ENCODE results near the gene ASIC2. TPM values are rescaled to one million over a fixed set of nuclear protein-coding genes. Genes with fewer than 3 reads are reported as not detected.
A peak's percentile ranks its signal among the peaks of the same experiment; 100 is the strongest.

ASIC2 gene
- total and polyA plus RNA-seq, 9 of the 15 experiments (the other 6 are each of a cell fraction or from before 2014, with no cell fraction given): not detected

DNA sequence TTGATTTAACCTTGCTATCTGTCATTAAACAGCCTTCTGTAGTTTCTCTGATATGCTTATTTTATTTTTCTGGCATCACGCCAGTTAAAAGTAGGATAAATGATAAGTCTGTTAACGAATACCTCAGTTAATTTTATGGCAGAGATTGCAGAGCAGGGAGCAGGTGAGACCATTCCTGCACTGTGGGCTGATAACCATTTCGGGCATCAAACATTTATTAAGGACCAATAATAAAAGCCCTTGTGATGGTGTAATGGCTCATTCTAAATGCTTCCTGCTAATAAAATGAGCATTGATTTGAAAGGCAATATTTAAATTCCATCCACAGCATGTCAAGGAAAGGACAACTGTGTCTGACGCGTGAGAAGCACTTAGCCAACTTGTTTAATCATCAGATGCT is 94.1 kb downstream of the ASIC2 start:
- FAIRE-seq: no peak

More for the DNA sequence above, 94.1 kb downstream of the ASIC2 start:
- DNase-seq (ENCODE audit: extremely low read depth in 1 of 4, low spot score in 3 of 4): no peak
- Histone ChIP-seq H2AFZ (ENCODE audit: low read depth, low read length) (no peak overlapping the region), H4K20me1 (replicated peaks; ENCODE audit: control insufficient read depth, insufficient read depth, low read length) (no peaks in the 10 kb centered on the region), H3K9ac (ENCODE audit: insufficient read depth in 1 of 2, low read depth in 2 of 2, low read length in 2 of 2) (no peak overlapping the region), H3K79me2 (ENCODE audit: control insufficient read depth, insufficient read depth, low read length) (no peaks in the 10 kb centered on the region), H3K9me1 (ENCODE audit: control insufficient read depth, insufficient read depth, low read length) (no peaks in the 10 kb centered on the region), H3K36me3 (ENCODE audit: control insufficient read depth, insufficient read depth, low read length) (no peaks in the 10 kb centered on the region), H3K4me2 (ENCODE audit: insufficient read depth, low read length) (no peak overlapping the region), H3K27me3 (ENCODE audit: control insufficient read depth in 2 of 2, insufficient read depth in 2 of 2, low read length in 2 of 2) (peaks cover 0 to 1% of the 10 kb centered on the region in 2 experiments; a peak in 1 of 5 replicates), H3K4me3 (no peak overlapping the region), H3K4me1 (replicated peaks in 1 of 2; ENCODE audit: control insufficient read depth in 2 of 2, insufficient read depth in 2 of 2, low read length in 2 of 2) (no peaks in the 10 kb centered on the region), H3K9me3 (replicated peaks; ENCODE audit: control insufficient read depth, insufficient read depth, low read depth, low read length) (no peaks in the 10 kb centered on the region), H3K27ac (ENCODE audit: extremely low read depth, low read depth, low read length) (no peak overlapping the region)
- intact Hi-C loops (cut with micrococcal nuclease) (no loop called here), in situ Hi-C loops (cut with MboI) (no loop called here)
- 0% methylated on average over 5 of the region's 5 CpGs for WGBS (ENCODE audit: insufficient coverage, low coverage, missing lambda C conversion rate)
- ChIA-PET CTCF (ENCODE audit: low intra/inter-chr PET ratio) (no interaction called here), POLR2A (interaction anchor here (2.4 kb wide), 1 partner anchor 11 kb away, joined by 10 read pairs; no protein-coding TSS in a partner anchor)
- TF ChIP-seq OTX1 (CRISPR knock-in tag; IDR thresholded peaks at IDR 0.05): no peak
- TF ChIP-seq NFIX (CRISPR knock-in tag; IDR thresholded peaks at IDR 0.05; ENCODE audit: low read depth): peak; percentile 46
- no peak for TF ChIP-seq MYNN (IDR thresholded peaks at IDR 0.05)
- no peak for TF ChIP-seq MYNN (CRISPR knock-in tag; IDR thresholded peaks at IDR 0.05)
- peak; percentile 71 for TF ChIP-seq NFIC (IDR thresholded peaks at IDR 0.05)
- TF ChIP-seq SAFB2 (IDR thresholded peaks at IDR 0.05; ENCODE audit: borderline replicate concordance, low read depth, low read length, severe bottlenecking): no peak
- TF ChIP-seq, protein P1, sequence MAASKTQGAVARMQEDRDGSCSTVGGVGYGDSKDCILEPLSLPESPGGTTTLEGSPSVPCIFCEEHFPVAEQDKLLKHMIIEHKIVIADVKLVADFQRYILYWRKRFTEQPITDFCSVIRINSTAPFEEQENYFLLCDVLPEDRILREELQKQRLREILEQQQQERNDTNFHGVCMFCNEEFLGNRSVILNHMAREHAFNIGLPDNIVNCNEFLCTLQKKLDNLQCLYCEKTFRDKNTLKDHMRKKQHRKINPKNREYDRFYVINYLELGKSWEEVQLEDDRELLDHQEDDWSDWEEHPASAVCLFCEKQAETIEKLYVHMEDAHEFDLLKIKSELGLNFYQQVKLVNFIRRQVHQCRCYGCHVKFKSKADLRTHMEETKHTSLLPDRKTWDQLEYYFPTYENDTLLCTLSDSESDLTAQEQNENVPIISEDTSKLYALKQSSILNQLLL (CRISPR knock-in tag; IDR thresholded peaks at IDR 0.05; ENCODE audit: borderline replicate concordance): no peak
- no peak for TF ChIP-seq ELF2 (CRISPR knock-in tag; IDR thresholded peaks at IDR 0.05)
- no peak for TF ChIP-seq LARP7 (IDR thresholded peaks at IDR 0.05)
- no peak for TF ChIP-seq CREB5 (CRISPR knock-in tag; IDR thresholded peaks at IDR 0.05)
- TF ChIP-seq MTA1 (IDR thresholded peaks at IDR 0.05; ENCODE audit: borderline replicate concordance): no peak
- no peak for TF ChIP-seq PHF21A (IDR thresholded peaks at IDR 0.05; ENCODE audit: borderline replicate concordance, low read depth)
- TF ChIP-seq DDX20 (tag; IDR thresholded peaks at IDR 0.05; ENCODE audit: low read depth): no peak
- no peak for TF ChIP-seq CBFA2T3 (IDR thresholded peaks at IDR 0.05)
- no peak for ATAC-seq
- no TSS peak for BruUV-seq (replicated peaks)
